H1 (cell line): ENCODE measurements around the gene TCIRG1.

ENCODE experiments used
- CTCF ChIP-seq, 3 experiments: IDR thresholded peaks; 1 replicate in 2 of 3; 2 replicates in 1 of 3; pipeline versions ENCODE4 v1.5.1 to v1.6.1; 2011; ENCODE audit warnings: low read length in 3 of 3, mild to moderate bottlenecking in 3 of 3, inconsistent platforms in 2 of 3, low read depth in 1 of 3, moderate library complexity in 1 of 3; ENCODE audit not compliant: insufficient read depth in 1 of 3; ENCODE audit errors: control extremely low read depth in 1 of 3
- EP300 ChIP-seq, 2 experiments: IDR thresholded peaks; 1 replicate in 1 of 2; 2 replicates in 1 of 2; pipeline ENCODE4 v1.6.1; 2011 to 2012; ENCODE audit warnings: low read depth in 2 of 2, low read length in 2 of 2, mild to moderate bottlenecking in 2 of 2, borderline replicate concordance in 1 of 2, inconsistent platforms in 1 of 2, moderate library complexity in 1 of 2
- EZH2 ChIP-seq: fragments of 200-600 bp; sonication (generic); IDR thresholded peaks from 2 replicates; pipeline ENCODE4 v1.7.1; 2012; ENCODE audit warnings: low read depth, mild to moderate bottlenecking, moderate library complexity, low read length, inconsistent platforms; ENCODE audit not compliant: severe bottlenecking
- JUN ChIP-seq: IDR thresholded peaks from 2 replicates; pipeline ENCODE4 v1.6.1; 2011; ENCODE audit warnings: low read depth, mild to moderate bottlenecking, improper control_type of control experiment, low read length
- YY1 ChIP-seq: IDR thresholded peaks from 2 replicates; pipeline ENCODE4 v1.6.1; 2011; ENCODE audit warnings: low read depth, mild to moderate bottlenecking, low read length

- TF ChIP-seq EP300 (IDR thresholded peaks at IDR 0.05; ENCODE audit: borderline replicate concordance in 1 of 2, low read depth in 2 of 2, low read length in 2 of 2) (no peak), CTCF (IDR thresholded peaks at IDR 0.05; ENCODE audit: control extremely low read depth in 1 of 3, insufficient read depth in 1 of 3, low read depth in 1 of 3, low read length in 3 of 3) (no peak), YY1 (no peak), JUN (no peak), EZH2 (no peak)
These were observed 16.3 kb upstream of the TCIRG1 start for GRCh38 chr11:68022531-68022930.
